T-helper 1 cell (primary cell): ENCODE results near the gene UVRAG.
A peak's percentile ranks its signal among the peaks of the same experiment; 100 is the strongest.
"Not testable (repeated sequence)": the region's sequence is repeated elsewhere in the genome, so short reads cannot be mapped to it uniquely, and the experiment has no call there.

ENCODE experiments used
- DNase-seq, 5 donors: peaks; one replicate each; pipeline ENCODE4 v3.0.0-alpha.2; 2012 to 2020

The UVRAG gene

DNA sequence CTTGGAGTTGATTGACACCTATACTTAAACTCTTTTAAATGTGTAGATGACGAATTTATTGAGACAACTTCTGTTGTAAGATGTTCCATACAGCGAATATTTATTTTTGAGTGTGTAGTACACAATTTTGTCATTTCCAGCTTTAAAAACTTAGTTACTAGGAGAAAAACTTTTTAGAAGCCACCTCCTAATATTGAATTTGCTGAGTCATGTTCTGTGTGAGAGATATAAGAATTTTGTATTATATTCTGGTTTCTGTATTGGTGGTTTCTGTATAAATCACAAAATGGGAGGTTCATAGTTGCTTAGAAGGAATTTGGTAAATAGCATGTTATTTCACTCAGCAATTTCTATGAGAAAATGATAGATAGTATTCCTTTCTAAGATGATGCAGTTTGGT is 220.0 kb downstream of the UVRAG start:
- DNase-seq, result no peak

DNA sequence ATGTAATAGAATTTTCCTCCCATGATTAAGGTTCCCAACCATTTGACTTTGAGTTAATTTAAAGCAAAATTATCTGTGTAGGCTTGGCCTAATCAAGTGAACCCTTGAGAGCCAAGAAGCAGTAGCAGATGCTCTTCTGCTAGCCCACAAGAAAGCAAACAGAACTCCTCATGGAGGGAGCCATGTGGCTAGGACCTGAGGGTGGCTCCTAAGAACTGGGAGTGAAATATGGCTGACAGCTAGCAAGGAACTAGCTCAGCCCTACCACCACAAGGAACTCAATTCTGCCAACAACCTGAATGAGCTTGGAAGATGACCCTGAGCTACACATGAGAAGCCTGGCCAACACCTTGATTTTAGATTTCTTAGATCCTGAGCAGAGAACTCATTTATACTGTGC is 223.6 kb downstream of the UVRAG start:
- no peak for DNase-seq

DNA sequence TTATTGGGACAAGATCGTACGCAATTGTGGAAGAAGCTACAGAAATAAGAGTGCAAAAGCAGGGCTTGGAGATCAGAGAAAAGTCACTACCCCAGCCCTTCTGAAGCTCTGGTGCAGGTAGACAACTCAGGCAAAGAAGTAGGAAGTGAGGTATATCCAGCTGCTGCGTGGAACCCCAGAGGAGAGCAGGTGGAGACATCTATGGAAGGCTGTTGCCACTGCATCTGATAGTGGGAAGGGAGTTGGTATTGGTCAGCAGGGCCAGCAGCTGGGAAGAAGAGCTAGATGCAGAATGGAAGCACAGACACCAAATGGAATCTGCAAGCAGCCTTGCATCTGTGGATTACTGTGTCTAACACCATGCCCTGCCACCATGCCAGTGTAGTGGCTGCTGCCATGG is 226.2 kb downstream of the UVRAG start:
- no peak for DNase-seq

DNA sequence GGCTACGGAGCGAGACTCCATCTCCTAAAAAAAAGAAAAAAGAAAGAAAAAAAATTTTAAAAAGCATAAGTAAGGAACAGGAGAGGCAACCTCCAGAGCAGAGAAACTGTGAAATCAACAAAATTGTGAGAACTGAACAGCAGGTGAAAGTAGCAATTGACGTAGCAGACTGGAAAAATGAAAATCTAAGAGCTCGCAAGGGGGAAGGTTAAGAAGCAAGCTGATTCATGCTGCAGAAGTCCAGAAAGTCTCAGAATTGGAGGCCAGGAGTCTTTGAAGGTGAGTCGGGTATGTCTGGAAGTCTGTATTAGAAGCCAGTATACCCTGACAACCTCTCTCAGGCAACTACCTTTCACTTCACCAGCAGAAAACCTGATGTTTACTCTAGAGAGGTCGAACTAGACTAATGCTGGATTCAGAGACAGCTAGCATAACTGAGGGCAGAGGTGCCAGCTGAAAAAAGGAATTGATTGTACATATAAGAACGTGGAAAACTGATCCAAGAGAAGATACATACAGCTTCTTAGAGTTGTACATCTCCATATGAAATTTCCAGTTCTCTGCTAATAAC is 229.8 kb downstream of the UVRAG start:
- DNase-seq, result no peak

DNA sequence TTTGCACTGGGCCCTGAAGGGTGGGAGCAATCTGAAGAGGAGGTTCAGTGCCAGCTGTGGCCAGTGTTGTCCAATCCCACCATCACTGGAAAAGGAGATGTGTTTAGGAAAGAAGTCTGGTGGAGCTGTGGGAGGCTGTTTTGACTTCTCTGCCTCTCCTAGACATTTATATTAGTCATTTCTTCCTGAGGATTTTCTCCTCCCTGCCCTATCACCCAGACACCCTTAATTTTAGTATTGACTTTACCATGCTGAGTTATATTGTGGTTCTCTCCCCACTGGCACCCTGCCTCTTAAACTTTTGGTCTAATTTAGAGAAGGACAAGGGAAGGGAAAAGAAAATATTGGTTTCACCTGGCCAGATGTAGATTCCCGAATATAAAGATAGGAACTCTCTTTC is 232.2 kb downstream of the UVRAG start:
- no peak for DNase-seq

DNA sequence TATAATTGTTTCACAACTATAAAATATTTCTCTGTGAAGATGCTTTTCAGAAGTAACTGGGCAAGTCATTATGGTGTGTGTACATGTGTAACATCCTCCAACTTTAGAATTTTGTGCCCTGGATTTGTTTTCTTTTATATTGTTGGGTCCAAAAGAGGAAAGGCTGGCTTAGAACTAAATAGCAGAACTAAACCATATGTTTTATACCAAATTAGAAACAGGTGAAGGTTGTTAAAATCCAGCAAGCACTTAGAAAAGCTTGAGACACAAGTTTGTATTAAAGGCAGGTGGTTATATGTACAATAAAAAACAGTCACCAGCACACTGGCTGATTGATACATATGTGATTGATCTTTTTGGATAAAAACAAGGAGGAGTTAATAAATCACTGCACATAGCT is 232.8 kb downstream of the UVRAG start:
- DNase-seq, result no peak

DNA sequence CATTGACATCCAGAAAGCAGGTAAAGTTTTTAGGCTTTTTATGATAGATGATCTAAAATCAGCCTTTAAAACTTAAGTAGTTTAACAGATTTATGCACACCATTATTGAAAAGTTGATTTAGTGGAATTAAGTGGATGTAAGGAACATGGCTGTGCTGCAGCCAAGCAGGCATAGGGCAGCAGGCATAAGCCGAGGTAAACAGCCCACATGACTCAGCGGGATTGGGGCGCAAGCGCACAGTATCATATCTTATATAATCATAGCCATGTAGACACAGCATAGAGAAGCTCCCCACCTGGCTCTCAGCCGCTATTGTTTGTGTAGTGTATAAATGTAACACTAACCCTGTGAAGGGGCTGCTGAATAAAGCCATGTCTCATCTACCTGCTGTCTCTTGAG is 233.8 kb downstream of the UVRAG start:
- peak in 1 of 5 donors; percentile 3 for DNase-seq

DNA sequence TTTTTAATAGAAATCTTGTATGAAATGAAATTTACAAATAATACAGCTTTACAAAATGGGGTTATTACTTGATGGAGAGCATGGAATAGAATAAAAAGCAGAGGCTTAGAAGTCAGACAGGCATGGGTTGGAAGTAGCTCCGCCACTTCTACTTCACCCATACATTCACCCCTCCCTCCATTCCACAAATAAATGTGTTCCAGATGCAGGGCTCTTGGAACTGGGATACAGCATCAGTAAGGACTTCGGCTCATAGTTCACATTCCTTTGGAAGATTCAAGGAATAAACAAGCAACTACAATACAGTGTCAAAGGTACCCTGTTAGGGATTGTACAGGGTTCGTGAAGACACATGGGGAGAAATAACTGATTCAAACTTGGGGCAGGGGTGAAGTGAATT is 234.5 kb downstream of the UVRAG start:
- no peak for DNase-seq

DNA sequence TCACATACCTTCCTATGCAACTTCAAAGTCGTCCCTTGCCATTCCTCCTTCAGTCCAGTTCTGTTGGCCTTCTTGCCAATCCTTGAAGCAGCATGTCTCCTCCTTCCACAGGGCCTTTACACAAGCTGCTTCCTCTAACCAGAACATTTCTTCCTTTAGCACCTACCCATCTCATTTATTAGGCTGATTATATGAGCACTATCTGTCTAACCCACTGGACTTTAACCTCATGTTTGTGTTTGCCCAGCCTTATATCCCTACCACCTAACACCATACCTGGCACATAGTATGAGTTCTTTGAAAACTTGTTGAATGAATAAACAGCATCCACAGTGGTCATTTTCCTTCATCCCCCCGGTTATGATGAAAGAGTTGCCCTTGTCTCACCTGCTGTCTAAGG is 236.9 kb downstream of the UVRAG start:
- no peak for DNase-seq

DNA sequence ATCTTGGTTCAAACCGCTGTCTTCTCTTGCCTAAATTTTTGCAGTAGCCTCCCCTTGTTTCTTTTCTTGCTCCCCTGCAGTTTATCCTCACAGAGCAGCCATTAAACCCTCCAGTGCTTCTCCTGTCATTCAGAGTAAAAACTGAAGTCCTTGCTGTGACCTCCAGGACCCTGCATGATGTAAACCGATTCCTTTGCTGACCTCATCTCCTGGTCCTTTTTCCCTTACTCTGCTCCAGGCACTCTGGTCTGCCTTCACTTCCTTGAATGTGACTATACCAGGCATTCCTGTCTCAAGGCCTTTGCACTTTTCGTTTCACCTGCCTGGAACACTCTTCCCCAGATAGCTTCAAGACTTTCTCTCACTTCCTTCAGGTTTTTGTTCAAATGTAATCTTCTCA is 239.3 kb downstream of the UVRAG start:
- DNase-seq, result no peak

DNA sequence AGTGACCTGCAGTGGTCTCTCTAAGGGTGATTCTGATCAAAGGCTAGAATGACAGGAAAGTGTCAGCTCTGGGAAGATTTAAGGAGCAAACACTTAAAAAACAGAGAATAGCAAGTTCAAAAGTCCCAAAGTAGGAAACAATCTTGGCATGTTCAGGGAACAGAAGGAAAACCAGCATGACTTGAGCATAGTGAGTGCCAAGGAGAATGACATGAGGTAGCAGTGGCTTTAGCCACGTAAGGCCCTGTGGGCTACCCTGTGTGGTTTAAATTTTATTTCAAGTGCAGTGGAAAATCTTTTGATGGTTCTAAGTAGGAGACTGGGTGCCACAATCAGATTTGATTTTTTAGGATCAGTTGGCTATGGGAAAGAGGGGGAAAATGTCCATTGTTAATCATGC is 241.9 kb downstream of the UVRAG start:
- DNase-seq, result no peak

DNA sequence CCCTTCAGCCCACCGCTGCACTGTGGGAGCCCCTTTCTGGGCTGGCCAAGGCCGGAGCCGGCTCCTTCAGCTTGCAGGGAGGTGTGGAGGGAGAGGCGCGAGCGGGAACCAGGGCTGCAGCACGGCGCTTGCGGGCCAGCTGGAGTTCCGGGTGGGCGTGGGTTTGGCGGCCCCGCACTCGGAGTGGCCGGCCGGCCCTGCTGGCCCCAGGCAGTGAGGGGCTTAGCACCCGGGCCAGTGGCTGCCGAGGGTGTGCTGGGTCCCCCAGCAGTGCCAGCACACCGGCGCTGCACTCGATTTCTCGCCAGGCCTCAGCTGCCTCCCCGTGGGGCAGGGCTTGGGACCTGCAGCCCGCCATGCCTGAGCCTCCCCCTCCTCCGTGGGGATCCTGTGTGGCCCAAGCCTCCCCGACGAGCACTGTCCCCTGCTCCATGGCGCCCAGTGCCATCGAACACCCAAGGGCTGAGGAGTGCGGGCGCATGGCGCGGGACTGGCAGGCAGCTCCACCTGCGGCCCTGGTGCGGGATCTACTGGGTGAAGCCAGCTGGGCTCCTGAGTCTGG is 245.5 kb downstream of the UVRAG start:
- not testable (repeated sequence) for DNase-seq

DNA sequence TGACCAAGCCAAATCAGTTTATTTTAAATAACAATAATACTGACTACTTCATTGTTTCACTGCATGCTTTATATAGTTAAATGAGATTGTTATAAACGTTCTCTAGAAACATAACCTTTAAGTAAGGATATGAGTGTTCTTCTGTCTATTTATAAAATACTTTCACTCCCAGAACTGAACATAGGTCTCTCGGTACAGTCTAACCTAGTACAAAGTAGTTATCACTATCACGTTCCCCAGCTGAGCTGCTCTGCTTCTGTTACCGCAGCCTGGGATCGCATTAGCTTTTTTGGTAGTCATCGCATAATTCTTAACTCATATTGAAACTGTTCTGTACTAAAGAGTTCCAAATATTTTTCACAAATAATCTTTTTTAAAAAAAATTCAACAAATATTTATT is 247.7 kb downstream of the UVRAG start:
- DNase-seq, result no peak

DNA sequence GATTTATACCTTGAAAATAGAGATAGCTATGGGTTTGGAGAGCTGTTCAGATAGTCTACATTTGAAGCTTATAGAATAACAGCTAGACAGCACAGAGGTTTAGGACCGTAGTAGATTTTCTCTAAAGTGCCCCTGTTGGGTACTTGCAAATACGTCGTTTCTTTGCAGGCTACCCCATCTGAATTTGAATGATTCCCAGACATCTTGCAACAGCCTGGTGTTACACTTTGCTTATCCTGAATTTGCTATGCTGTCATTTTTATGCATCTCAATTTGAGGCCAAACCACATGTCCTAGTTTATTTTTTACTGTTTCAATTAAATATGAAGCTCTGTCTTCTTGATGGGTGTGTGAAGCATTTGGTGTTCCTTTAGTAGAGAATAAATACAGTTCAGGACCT is 249.2 kb downstream of the UVRAG start:
- no peak for DNase-seq

DNA sequence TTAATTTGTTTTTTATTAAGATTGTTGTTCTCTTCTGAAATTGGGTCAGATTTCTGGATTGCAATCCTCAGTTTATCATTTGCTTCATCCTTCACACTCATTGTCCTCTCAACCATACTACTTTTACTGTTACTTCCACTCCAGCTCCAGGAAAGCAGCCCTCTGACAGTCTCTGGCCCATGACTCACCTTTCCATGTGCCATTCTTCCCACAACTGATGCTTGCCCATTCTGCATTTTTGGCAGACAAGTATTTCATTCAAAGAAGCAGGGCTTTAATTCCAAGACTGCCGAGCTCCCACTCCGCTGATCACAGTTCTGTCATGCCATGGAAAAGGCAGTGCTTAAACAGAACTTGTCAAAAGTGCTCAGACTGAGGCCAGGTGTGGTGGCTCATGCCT is 252.1 kb downstream of the UVRAG start:
- no peak for DNase-seq

DNA sequence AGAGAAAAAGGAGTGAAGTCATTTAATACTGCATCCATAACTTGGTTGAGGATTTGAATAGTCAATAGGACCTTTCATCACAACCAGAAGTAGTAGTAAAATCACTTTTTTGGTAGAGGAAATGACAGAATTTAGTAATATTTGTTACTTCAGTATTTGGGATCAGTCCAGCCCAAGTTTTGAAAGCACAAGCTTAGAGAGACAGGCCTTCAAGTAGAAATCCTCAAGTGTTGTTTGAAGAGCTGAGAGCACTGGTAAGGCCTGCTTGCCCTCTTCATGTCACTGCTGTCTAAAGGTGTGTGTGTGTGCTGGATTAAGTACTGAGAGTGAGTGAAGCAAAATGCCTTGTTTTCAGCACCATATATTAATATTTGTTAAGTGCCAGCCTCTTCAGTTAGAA is 254.0 kb downstream of the UVRAG start:
- no peak for DNase-seq

DNA sequence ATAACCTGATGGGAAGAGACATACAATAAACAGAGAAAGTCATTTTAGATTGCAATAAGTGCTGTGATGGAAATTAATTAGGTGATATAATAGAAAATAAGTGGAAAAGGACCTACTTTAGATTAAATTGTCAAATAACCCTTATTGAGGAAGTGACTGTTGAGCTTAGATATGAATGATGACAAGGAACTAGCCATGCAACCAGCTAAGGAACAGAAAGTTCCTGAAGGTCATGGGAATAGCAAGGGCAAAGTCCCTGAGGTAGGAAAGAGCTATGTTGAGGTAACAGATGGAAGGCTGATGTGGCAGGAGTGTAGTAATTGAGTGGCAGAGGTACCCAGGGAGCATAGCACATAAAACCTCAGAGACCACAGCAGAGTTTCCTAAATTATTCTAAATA is 256.1 kb downstream of the UVRAG start:
- no peak for DNase-seq

DNA sequence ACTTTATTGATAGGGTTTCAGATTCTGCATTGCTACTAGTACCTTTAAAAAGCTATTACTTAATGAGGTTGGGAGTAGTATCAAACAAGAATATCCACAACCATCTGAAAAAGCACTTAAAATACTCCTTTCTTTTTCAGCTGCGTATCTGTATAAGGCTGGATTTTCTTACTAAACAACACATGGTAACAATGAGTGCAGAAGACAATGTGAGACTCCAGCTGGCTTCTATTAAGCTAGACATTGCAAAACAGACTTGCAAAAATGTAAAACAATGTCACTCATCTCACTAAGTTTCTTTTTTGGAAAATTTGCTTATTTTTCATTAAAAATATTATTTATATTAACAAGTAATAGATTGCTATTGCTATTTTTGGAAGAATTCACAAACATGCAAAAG is 258.7 kb downstream of the UVRAG start:
- no peak for DNase-seq

DNA sequence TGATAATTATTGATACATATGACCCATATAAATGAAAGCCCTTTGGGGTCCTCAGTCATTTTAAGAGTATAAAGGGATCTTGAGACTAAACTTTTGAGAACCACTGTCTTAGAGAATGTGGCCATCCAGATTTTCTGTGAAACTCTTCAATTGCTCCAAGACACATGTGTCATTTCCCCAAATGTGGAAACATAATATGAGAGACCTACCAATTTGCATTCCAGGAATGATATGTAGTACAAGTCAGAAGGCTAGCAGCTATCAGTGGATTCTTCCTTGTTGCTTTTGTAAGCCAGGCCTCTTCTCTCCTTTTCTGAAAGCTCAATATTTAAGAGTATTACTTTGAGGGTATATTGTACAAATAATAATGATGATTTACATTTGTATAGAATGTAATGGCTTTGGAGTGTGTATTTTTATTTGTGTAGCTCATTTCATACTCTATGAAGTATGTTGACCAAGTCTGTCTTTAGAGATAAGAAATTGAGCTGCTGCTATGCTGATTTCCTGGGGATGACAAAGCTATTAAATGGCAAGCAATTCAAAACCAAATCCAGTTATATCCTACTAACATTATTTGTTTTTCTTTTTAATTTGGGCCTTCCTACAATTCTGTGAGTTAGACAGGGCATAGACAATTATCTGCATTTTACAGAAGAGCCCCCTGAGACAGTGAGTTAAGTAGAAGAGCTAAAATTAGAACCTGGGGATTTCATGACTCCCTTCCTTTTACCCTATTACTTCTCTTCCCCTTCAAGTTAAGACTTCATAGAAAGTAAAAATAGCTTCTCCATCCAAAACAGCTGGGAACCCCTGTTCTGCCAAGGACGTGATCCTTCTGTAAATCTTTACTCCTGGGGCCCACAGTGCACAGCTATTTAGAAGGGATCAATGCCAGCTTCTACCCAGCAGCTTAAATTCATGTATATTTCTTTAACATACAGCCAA is 259.4 kb downstream of the UVRAG start:
- DNase-seq, result no peak

DNA sequence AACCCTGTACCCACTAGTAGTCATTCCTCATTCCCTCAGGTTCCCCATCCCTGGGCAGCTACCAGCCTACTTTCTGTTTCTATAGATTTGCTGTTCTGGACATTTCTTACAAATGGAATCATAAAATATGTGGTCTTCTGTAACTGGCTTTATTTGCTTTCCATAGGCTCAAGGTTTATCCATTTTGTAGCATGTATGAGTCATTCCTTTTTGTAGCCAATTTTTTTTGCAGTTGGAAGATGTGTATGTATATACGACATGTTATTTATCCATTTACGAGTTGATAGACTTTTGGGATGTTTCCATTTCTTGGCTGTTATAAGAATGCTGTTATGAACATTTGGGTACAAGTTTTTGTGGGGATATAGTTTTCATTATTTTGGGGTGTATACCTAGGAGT is 260.7 kb downstream of the UVRAG start:
- no peak for DNase-seq

DNA sequence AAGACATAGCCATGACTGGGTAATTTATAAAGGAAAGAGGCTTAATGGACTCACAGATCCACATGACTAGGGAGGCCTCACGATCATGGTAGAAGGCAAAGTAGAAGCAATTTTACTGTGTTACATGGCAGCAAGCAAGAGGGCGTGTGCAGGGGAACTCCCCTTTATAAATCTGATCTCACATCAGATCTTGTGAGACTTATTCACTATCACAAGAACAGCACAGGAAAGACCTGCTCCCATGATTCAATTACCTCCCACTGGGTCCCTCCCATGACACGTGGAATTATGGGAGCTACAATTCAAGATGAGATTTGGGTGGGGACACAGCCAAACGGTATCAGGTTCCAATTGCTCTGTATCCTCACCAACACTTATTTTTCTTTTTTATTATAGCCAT is 261.2 kb downstream of the UVRAG start:
- DNase-seq, result not testable (repeated sequence)

DNA sequence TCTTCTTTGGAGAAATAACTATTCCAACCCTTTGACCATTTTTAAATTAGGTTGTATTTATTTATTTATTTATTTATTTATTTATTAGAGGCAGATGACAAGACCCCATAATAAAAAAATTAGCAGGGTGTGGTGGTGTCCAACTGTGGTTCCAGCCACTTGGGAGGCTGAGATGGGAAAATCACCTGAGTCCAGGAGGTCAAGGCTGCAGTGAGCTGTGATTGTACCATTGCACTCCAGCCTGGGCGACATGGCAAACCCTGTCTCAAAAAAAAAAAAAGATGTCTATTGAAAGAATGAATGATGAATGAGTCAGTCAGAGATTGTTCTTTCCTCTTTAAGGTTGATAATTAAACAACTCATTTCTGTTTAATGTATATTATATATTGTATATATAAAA is 261.7 kb downstream of the UVRAG start:
- DNase-seq, result no peak

DNA sequence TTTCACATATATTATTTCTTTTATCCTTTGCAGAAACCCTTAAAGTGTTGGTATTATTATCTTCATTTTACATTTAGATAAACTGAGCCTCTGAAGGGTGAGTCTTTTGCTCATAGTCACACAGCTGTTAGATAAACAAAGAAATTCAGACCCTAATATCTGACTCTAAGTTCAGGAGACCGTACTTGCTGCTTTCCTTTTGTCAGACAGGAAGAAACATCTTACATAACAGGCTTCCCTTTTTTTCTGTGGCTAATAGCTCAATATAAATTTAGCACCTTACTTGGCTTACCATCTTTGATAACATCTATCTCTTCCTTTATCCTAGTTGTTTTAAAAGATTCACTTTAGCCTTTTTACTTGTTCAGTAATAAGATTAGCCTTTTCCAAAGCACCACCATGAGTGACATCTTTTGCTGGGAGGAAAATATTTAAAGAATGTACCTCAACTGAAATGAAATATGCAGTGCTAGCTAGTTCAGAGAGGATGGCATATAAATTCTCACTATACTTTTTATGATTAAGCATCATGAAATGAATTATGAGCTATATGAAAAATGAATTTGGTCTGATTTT is 262.7 kb downstream of the UVRAG start:
- no peak for DNase-seq

DNA sequence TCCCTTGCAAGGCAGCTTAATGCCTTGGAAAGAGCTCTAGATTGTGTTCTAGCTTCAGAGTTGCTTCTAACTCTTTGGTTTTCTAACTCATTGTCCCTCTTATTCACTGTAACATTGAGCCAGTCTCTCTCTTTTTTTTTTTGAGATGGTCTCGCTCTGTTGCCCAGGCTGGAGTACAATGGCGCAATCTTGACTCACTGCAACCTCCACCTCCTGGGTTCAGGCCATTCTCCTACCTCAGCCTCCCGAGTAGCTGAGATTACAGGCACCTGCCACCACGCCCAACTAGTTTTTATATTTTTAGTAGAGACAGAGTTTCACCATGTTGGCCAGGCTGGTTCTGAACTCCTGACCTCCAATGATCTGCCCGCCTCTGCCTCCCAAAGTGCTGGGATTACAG is 266.1 kb downstream of the UVRAG start:
- not testable (repeated sequence) for DNase-seq
